HG03064 (cell line): Measurements from ENCODE around the gene GRAPL.
A peak's percentile ranks its signal among the peaks of the same experiment; 100 is the strongest.
"Not testable (repeated sequence)": the region's sequence is repeated elsewhere in the genome, so short reads cannot be mapped to it uniquely, and the experiment has no call there.

ENCODE experiments used
- ATAC-seq: cut with Tn5 transposase; IDR thresholded peaks from one replicate; pipeline ENCODE4 v1.9.1; 2021; ENCODE audit warnings: low read depth; ENCODE audit not compliant: unreplicated experiment

GRAPL gene

DNA sequence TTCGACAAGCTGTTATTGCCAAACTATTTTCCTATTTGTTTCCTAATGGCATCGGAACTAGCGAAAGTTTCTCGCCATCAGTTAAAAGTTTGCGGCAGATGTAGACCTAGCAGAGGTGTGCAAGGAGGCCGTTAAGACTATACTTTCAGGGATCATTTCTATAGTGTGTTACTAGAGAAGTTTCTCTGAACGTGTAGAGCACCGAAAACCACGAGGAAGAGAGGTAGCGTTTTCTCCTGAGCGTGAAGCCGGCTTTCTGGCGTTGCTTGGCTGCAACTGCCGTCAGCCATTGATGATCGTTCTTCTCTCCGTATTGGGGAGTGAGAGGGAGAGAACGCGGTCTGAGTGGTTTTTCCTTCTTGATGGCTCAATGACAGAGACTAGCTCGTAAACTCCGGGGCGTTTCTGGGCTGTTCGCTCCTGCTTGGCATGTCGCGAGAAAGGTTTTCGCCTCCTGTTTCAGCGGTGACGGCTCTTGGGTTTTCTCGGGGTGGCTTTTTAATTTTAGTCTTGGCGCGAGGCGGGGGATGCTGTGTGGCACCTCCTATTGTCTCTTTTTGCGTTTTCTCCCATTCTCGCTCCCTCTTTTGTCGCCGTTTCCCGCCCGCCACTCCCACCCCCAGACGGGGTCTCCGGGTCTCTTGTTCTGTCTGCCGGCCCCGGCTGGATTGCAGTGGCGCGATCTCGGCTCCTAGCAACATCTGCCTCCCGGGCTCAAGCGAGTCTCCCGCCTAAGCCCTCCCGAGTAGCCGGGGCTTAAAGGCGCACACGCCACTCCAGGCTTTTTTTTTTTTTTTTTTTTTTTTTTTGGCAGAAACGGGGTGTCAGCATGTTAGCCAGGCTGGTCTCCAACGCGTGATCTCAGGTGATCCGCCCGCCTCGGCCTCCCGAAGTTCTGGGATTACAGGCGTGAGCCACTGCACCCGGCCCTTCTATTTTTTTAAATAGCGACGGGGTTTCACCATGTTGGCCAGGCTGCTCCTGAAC is 60.8 kb downstream of the GRAPL start:
- ATAC-seq = not testable (repeated sequence)

GRCh38 chr17:19188870-19189708 is 61.7 kb downstream of the GRAPL start:
- ATAC-seq = peak; percentile 59

GRCh38 chr17:19189781-19190405 is 62.5 kb downstream of the GRAPL start:
- ATAC-seq = not testable (repeated sequence)

- ATAC-seq = not testable (repeated sequence)
Observed at GRCh38 chr17:19196382-19197204, 69.2 kb downstream of the GRAPL start.

DNA sequence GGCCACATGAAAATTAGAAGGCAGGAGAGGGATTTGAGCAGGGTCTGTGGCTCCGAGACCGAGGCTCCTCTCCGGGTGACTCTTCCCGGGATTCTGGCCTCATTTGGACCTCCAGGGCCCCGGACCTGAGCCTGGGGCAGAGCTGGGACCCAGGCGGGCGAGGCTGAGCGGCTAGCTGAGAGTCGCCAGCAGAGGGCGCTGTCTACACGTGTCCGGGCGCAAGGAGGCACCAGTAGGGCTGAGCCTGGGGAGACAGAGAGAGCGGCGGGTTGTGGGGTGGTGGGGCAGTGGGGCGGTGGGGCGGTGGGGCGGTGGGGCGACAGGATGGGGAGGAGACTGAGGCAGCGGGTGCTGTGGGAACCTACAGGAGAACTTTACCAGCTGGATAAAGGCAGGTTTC is 75.1 kb downstream of the GRAPL start:
- ATAC-seq = not testable (repeated sequence)

DNA sequence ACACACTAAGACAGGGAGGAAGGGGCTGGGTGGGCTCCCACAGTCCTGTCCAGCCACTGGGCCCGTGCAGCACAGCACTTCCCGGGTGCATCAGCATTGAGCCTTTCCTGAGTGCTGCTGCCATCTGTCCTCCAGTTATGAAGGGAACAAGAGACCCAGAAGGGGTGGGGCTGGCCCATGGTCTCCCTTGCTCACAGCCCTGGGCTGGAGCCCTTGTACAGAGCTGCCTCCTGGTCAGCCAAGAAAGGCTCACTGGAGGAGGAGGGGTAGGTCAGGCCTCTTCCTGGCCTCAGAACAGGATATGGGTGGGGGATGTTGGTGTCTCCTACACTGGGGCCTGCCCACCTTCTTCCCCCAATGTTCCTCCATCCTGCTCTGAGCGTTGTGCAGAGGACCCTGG is 76.0 kb downstream of the GRAPL start:
- ATAC-seq = not testable (repeated sequence)
